CD14-positive monocyte (primary cell): ENCODE measurements around the gene F8A1. TPM values are rescaled to one million over a fixed set of nuclear protein-coding genes. Genes with fewer than 3 reads are reported as not detected.
"Not testable (repeated sequence)": the region's sequence is repeated elsewhere in the genome, so short reads cannot be mapped to it uniquely, and the experiment has no call there.

Source experiments
- DNase-seq, 3 donors: peaks; one replicate each; pipeline ENCODE4 v3.0.0-alpha.2; 2011 to 2022
- H2AFZ ChIP-seq: 2 replicates; pipeline ENCODE4 v1.6.0; 2012; ENCODE audit warnings: mild to moderate bottlenecking, low read depth, low read length, inconsistent platforms; ENCODE audit not compliant: insufficient read depth, poor library complexity, severe bottlenecking
- H3K27ac ChIP-seq, 2 donors: 1 replicate in 1 of 2; 2 replicates in 1 of 2; pipeline ENCODE4 v1.5.1; 2012 to 2013; ENCODE audit warnings: low read length in 2 of 2, control low read depth in 1 of 2, inconsistent platforms in 1 of 2, low read depth in 1 of 2, mild to moderate bottlenecking in 1 of 2
- H3K27me3 ChIP-seq, 2 donors: one replicate each; pipeline versions ENCODE4 v1.6.0 to v1.6.1; 2011 to 2013; ENCODE audit warnings: low read length in 2 of 2; ENCODE audit not compliant: control insufficient read depth in 2 of 2, insufficient read depth in 2 of 2
- H3K36me3 ChIP-seq, 2 donors: replicated peaks in 1 of 2; 1 replicate in 1 of 2; 2 replicates in 1 of 2; pipeline versions ENCODE4 v1.5.1 to v1.6.1; 2012 to 2013; ENCODE audit warnings: low read length in 2 of 2, control low read depth in 1 of 2, inconsistent platforms in 1 of 2, mild to moderate bottlenecking in 1 of 2; ENCODE audit not compliant: insufficient read depth in 2 of 2, control insufficient read depth in 1 of 2
- H3K4me1 ChIP-seq, 2 donors: 1 replicate in 1 of 2; 2 replicates in 1 of 2; pipeline versions ENCODE4 v1.5.1 to v1.6.1; 2012 to 2013; ENCODE audit warnings: low read length in 2 of 2, control low read depth in 1 of 2, inconsistent platforms in 1 of 2, mild to moderate bottlenecking in 1 of 2, moderate library complexity in 1 of 2; ENCODE audit not compliant: insufficient read depth in 2 of 2, control insufficient read depth in 1 of 2
- H3K4me2 ChIP-seq: replicated peaks from 2 replicates; pipeline ENCODE3; 2012; ENCODE audit warnings: low read length, moderate library complexity, mild to moderate bottlenecking; ENCODE audit not compliant: poor library complexity, severe bottlenecking; ENCODE audit errors: extremely low read depth
- H3K4me3 ChIP-seq, 3 experiments: fragments of 200-600 bp in 1 of 3; sonication (generic) in 1 of 3; replicated peaks in 1 of 3; 1 replicate in 2 of 3; 2 replicates in 1 of 3; pipeline ENCODE4 v1.5.1; 2011 to 2013; ENCODE audit warnings: low read length in 3 of 3, mild to moderate bottlenecking in 3 of 3, control low read depth in 2 of 3, low read depth in 2 of 3, inconsistent platforms in 1 of 3, moderate library complexity in 1 of 3
- H3K79me2 ChIP-seq: 2 replicates; pipeline ENCODE4 v1.6.0; 2012; ENCODE audit warnings: mild to moderate bottlenecking, control low read depth, inconsistent platforms, low read length, moderate library complexity; ENCODE audit not compliant: insufficient read depth
- H3K9ac ChIP-seq: 2 replicates; pipeline ENCODE4 v1.6.0; 2017; ENCODE audit warnings: low read length, mild to moderate bottlenecking; ENCODE audit not compliant: insufficient read depth, poor library complexity, severe bottlenecking
- H3K9me3 ChIP-seq, 2 donors: replicated peaks in 1 of 2; 1 replicate in 1 of 2; 2 replicates in 1 of 2; pipeline versions ENCODE4 v1.5.1 to v1.6.1; 2012 to 2013; ENCODE audit warnings: low read length in 2 of 2, control low read depth in 1 of 2; ENCODE audit not compliant: control insufficient read depth in 1 of 2, insufficient read depth in 1 of 2
- H4K20me1 ChIP-seq: 2 replicates; pipeline ENCODE4 v1.6.0; 2012; ENCODE audit warnings: mild to moderate bottlenecking, low read length, control low read depth, moderate library complexity; ENCODE audit not compliant: insufficient read depth
- H3K27ac Mint-ChIP-seq, 7 donors: one replicate each; pipeline ENCODE4 v1.8.0; 2020; ENCODE audit warnings: mild to moderate bottlenecking in 7 of 7, mixed read lengths in 7 of 7, moderate library complexity in 6 of 7, inconsistent platforms in 2 of 7
- H3K27me3 Mint-ChIP-seq, 3 donors: one replicate each; pipeline ENCODE4 v1.8.0; 2021 to 2022; ENCODE audit warnings: low read depth in 3 of 3, mild to moderate bottlenecking in 3 of 3, mixed read lengths in 3 of 3, moderate library complexity in 3 of 3, inconsistent platforms in 1 of 3
- H3K36me3 Mint-ChIP-seq, 2 donors: one replicate each; pipeline ENCODE4 v1.8.0; 2020; ENCODE audit warnings: mixed read lengths in 2 of 2, inconsistent platforms in 1 of 2, mild to moderate bottlenecking in 1 of 2
- H3K4me1 Mint-ChIP-seq: one replicate; pipeline ENCODE4 v1.8.0; 2020; ENCODE audit warnings: mild to moderate bottlenecking, mixed read lengths
- H3K4me3 Mint-ChIP-seq, 2 donors: one replicate each; pipeline ENCODE4 v1.8.0; 2020; ENCODE audit warnings: mild to moderate bottlenecking in 2 of 2, mixed read lengths in 2 of 2, moderate library complexity in 1 of 2
- H3K9me3 Mint-ChIP-seq, 7 donors: one replicate each; pipeline ENCODE4 v1.8.0; 2020 to 2022; ENCODE audit warnings: mixed read lengths in 7 of 7, mild to moderate bottlenecking in 6 of 7, moderate library complexity in 6 of 7, inconsistent platforms in 2 of 7
- CTCF ChIP-seq: fragments of 200-600 bp; IDR thresholded peaks from one replicate; pipeline ENCODE4 v1.8.0; 2022; ENCODE audit warnings: antibody characterized with exemption, mild to moderate bottlenecking
- WGBS: methylation state at CpG from one replicate; pipeline ENCODE4 v1.1.5; 2013; ENCODE audit warnings: missing lambda C conversion rate; ENCODE audit not compliant: insufficient coverage; 5-methylcytosine and 5-hydroxymethylcytosine counted together
- intact Hi-C, 2 donors: fragments of 100-400 bp; cut with micrococcal nuclease; formaldehyde crosslinking; loops; one replicate each; pipeline versions ENCODE4 v1.15.0 to v1.15.1; 2023
- polyA plus RNA-seq, 3 donors: library from polyadenylated mRNA; depleted of rRNA in 1 of 3; unstranded in 2 of 3; stranded (reverse) in 1 of 3; fragments of 300-500 nt in 2 of 3; fragments of >200 nt in 1 of 3; fragmentation: Illumina TruSeq in 2 of 3; gene quantifications; 1 replicate in 2 of 3; 2 replicates in 1 of 3; pipeline ENCODE4 v1.2.3, GENCODE V29; 2012 to 2021

The F8A1 gene
- polyA plus RNA-seq, 3 donors = 6.7 to 15.3 (median 8.1) TPM

- H3K4me1 Mint-ChIP-seq, intact Hi-C loops, H3K27me3 ChIP-seq, H3K4me2 ChIP-seq, H4K20me1 ChIP-seq, H3K4me3 ChIP-seq, H3K4me1 ChIP-seq, H3K36me3 Mint-ChIP-seq, DNase-seq, H2AFZ ChIP-seq, H3K79me2 ChIP-seq, H3K27ac Mint-ChIP-seq, H3K27me3 Mint-ChIP-seq, H3K36me3 ChIP-seq, H3K9me3 Mint-ChIP-seq, H3K9ac ChIP-seq, H3K27ac ChIP-seq, H3K4me3 Mint-ChIP-seq, H3K9me3 ChIP-seq: not testable (repeated sequence)
- WGBS = no CpG with 5 or more reads among the region's 62 CpGs
Observed at GRCh38 chrX:154886789-154887221, 650 bp downstream of the F8A1 start.

- Mint-ChIP-seq H3K27me3 (peaks cover 0 to 2% (median 0%) of the 10 kb centered on the region in 3 donors), H3K4me3 (no peak overlapping the region), H3K9me3 (no peaks in the 10 kb centered on the region), H3K36me3 (no peaks in the 10 kb centered on the region), H3K27ac (no peak overlapping the region), H3K4me1 (peaks cover 2% of the 10 kb centered on the region)
- intact Hi-C loops = no loop called here
- no CpG with 5 or more reads among the region's 1 CpG for WGBS
- no peaks in the 10 kb centered on the region for H3K9me3 ChIP-seq
- no peak overlapping the region for H3K4me2 ChIP-seq
- TF ChIP-seq CTCF = no peak
- no peaks in the 10 kb centered on the region for H4K20me1 ChIP-seq
- no peaks in the 10 kb centered on the region for H3K36me3 ChIP-seq
- H2AFZ ChIP-seq = no peak overlapping the region
- H3K4me3 ChIP-seq = no peak overlapping the region
- DNase-seq = no peak
- no peak overlapping the region for H3K9ac ChIP-seq
- H3K4me1 ChIP-seq = no peaks in the 10 kb centered on the region
- no peaks in the 10 kb centered on the region for H3K79me2 ChIP-seq
- no peaks in the 10 kb centered on the region for H3K27me3 ChIP-seq
- no peak overlapping the region for H3K27ac ChIP-seq
Observed at GRCh38 chrX:154890990-154891639, 5.0 kb downstream of the F8A1 start.
